ENCODE data around the gene HAP1. TPM values are rescaled to one million over a fixed set of nuclear protein-coding genes. Genes with fewer than 3 reads are reported as not detected.
"Not testable (repeated sequence)": the region's sequence is repeated elsewhere in the genome, so short reads cannot be mapped to it uniquely, and the experiment has no call there.

The HAP1 gene
- total RNA-seq, 4 donors from 2014 or later = 0.19 TPM; not detected in 3

- 56% methylated on average over 6 of the region's 6 CpGs for WGBS
- H3K27me3 ChIP-seq = peaks cover 0 to 18% (median 0%) of the 10 kb centered on the region in 4 donors
- no peaks in the 10 kb centered on the region for H3K9me3 ChIP-seq
- TF ChIP-seq POLR2AphosphoS5 (IDR thresholded peaks at IDR 0.05) (peak; percentile 8 to 40), POLR2A (IDR thresholded peaks at IDR 0.05; ENCODE audit: low read depth) (no peak)
- no peaks in the 10 kb centered on the region for H3K36me3 ChIP-seq
- DNase-seq (ENCODE audit: extremely low spot score) = no peak
- peak overlapping the region; percentile 16 to 38 (median 30) for H3K4me3 ChIP-seq
- intact Hi-C loops (cut with DNase I) = no loop called here
- peaks cover 0 to 3% (median 0%) of the 10 kb centered on the region in 4 donors for H3K4me1 ChIP-seq
- H3K27ac ChIP-seq (replicated peaks in 1 of 4) = peak overlapping the region; percentile 12 to 70 (median 63)
Measured at GRCh38 chr17:41678907-41679739, 55.3 kb downstream of the HAP1 start.

- 95% methylated on average over 2 of the region's 2 CpGs for whole genome bisulfite sequencing
- Histone ChIP-seq H3K4me3 (peak overlapping the region; percentile 16 to 38 (median 30)), H3K27me3 (peaks cover 0 to 21% (median 0%) of the 10 kb centered on the region in 4 donors), H3K27ac (replicated peaks in 1 of 4) (peak overlapping the region; percentile 12 to 70 (median 63)), H3K4me1 (peaks cover 0 to 3% (median 0%) of the 10 kb centered on the region in 4 donors), H3K36me3 (no peaks in the 10 kb centered on the region), H3K9me3 (no peaks in the 10 kb centered on the region)
- TF ChIP-seq EP300 (IDR thresholded peaks at IDR 0.05) = no peak
- DNase-seq (ENCODE audit: extremely low spot score) = no peak
- intact Hi-C loops (cut with DNase I) = no loop called here
Measured at GRCh38 chr17:41678411-41678906, 56.0 kb downstream of the HAP1 start.

GRCh38 chr17:41676058-41676419 lies 58.4 kb downstream of the HAP1 start:
- peaks cover 0 to 22% (median 0%) of the 10 kb centered on the region in 4 donors for H3K27me3 ChIP-seq
- no peak overlapping the region for H3K4me3 ChIP-seq
- DNase-seq (ENCODE audit: extremely low spot score) = no peak
- H3K36me3 ChIP-seq = no peaks in the 10 kb centered on the region
- TF ChIP-seq POLR2A (IDR thresholded peaks at IDR 0.05; ENCODE audit: low read depth) (no peak), CTCF (IDR thresholded peaks at IDR 0.05) (no peak), POLR2AphosphoS5 (IDR thresholded peaks at IDR 0.05) (no peak), EP300 (IDR thresholded peaks at IDR 0.05) (no peak)
- no peaks in the 10 kb centered on the region for H3K9me3 ChIP-seq
- WGBS = 85% methylated on average over 3 of the region's 3 CpGs
- H3K27ac ChIP-seq (replicated peaks in 1 of 4) = no peak overlapping the region
- intact Hi-C loops (cut with DNase I) = no loop called here
- H3K4me1 ChIP-seq = peaks cover 0 to 3% (median 0%) of the 10 kb centered on the region in 4 donors

- H3K9me3 ChIP-seq; H3K27ac ChIP-seq (replicated peaks in 1 of 4); H3K36me3 ChIP-seq; intact Hi-C loops (cut with DNase I); DNase-seq (ENCODE audit: extremely low spot score); H3K4me3 ChIP-seq; H3K4me1 ChIP-seq: not testable (repeated sequence)
- H3K27me3 ChIP-seq = peaks cover 0 to 22% (median 0%) of the 10 kb centered on the region in 4 donors
- 79% methylated on average over 7 of the region's 7 CpGs for WGBS
Measured at GRCh38 chr17:41675157-41676057, 59.0 kb downstream of the HAP1 start.

Small RNA genes lying within 50 kb of the gene (small RNA-seq; reads per million reads assigned to genes)
- gene RN7SL399P = 0 reads per million in 3 donors
- 0 to 0.34 (median 0.08) reads per million in 3 donors for gene RNA5SP442

Other genes starting within 250 kb of the HAP1 start
- not detected for gene KRT36, start 244.7 kb downstream of the HAP1 start, total RNA-seq
- gene KRT13, start 229.0 kb downstream of the HAP1 start, total RNA-seq = 10 to 100 TPM in 1 of 4 donors, under 1 TPM in 2, not detected in 1; 0.39 to 23.3 (median 0.52) TPM
- gene KRT15, start 215.8 kb downstream of the HAP1 start, total RNA-seq = 1 to 10 TPM in 1 of 4 donors, not detected in 3; 3.3 TPM
- gene KRT19, start 206.3 kb downstream of the HAP1 start, total RNA-seq = 1 to 10 TPM; 2.1 to 5.7 (median 3.1) TPM
- not detected for gene KRT9, start 162.6 kb downstream of the HAP1 start, total RNA-seq
- 1 to 10 TPM in 1 of 4 donors, not detected in 3; 2.9 TPM for gene KRT14, start 147.7 kb downstream of the HAP1 start, total RNA-seq
- 1 to 10 TPM in 1 of 4 donors, not detected in 3; 1.7 TPM for gene KRT16, start 121.9 kb downstream of the HAP1 start, total RNA-seq
- 1 to 10 TPM in 2 of 4 donors, under 1 TPM in 1, not detected in 1; 0.58 to 5.6 (median 1.2) TPM for gene KRT17, start 110.1 kb downstream of the HAP1 start, total RNA-seq
- 100 to 1,000 TPM; 158 to 426 (median 207) TPM for gene EIF1, start 45.8 kb downstream of the HAP1 start, total RNA-seq
- gene GAST, start 22.3 kb downstream of the HAP1 start, total RNA-seq = not detected
- gene JUP, start 52.1 kb upstream of the HAP1 start, total RNA-seq = 10 to 100 TPM; 24.5 to 56.6 (median 46.4) TPM
- 10 to 100 TPM in 2 of 4 donors, 1 to 10 TPM in 2; 8.4 to 19.9 (median 14.4) TPM for gene P3H4, start 77.3 kb upstream of the HAP1 start, total RNA-seq
- 10 to 100 TPM; 30.5 to 49.4 (median 33.8) TPM for gene FKBP10, start 78.4 kb upstream of the HAP1 start, total RNA-seq
- gene NT5C3B, start 101.6 kb upstream of the HAP1 start, total RNA-seq = 10 to 100 TPM; 64.8 to 95.6 (median 70.1) TPM
- gene KLHL10, start 103.2 kb upstream of the HAP1 start, total RNA-seq = 1 to 10 TPM; 1.7 to 3.0 (median 2.7) TPM
- gene KLHL11, start 130.8 kb upstream of the HAP1 start, total RNA-seq = 10 to 100 TPM; 12.4 to 24.2 (median 17.2) TPM
- gene ACLY, start 184.3 kb upstream of the HAP1 start, total RNA-seq = 10 to 100 TPM; 52.3 to 87.7 (median 71.3) TPM
- 1 to 10 TPM in 2 of 4 donors, under 1 TPM in 2; 0.33 to 1.7 (median 1.1) TPM for gene ODAD4, start 196.0 kb upstream of the HAP1 start, total RNA-seq
- gene CNP, start 232.2 kb upstream of the HAP1 start, total RNA-seq = 100 to 1,000 TPM in 1 of 4 donors, 10 to 100 TPM in 3; 68.9 to 101 (median 78.5) TPM